Measurements from ENCODE around the gene ANP32E.
"Not testable (repeated sequence)": the region's sequence is repeated elsewhere in the genome, so short reads cannot be mapped to it uniquely, and the experiment has no call there.

DNA sequence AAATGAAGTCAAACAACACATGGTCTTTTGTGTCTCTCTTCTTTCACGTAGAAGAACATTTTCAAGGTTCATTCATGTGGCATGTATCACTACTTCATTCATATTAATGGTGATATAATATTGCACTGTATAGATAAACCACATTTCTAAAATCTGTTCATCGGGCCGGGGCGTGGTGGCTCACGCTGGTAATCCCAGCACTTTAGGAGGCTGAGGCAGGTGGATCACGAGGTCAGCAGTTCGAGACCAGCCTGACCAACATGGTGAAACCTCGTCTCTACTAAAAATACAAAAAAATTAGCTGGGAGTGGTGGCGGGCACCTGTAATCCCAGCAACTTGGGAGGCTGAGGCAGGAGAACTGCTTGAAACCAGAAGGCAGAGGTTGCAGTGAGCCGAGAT lies 7.7 kb downstream of the ANP32E start:
- TF ChIP-seq, protein P1, sequence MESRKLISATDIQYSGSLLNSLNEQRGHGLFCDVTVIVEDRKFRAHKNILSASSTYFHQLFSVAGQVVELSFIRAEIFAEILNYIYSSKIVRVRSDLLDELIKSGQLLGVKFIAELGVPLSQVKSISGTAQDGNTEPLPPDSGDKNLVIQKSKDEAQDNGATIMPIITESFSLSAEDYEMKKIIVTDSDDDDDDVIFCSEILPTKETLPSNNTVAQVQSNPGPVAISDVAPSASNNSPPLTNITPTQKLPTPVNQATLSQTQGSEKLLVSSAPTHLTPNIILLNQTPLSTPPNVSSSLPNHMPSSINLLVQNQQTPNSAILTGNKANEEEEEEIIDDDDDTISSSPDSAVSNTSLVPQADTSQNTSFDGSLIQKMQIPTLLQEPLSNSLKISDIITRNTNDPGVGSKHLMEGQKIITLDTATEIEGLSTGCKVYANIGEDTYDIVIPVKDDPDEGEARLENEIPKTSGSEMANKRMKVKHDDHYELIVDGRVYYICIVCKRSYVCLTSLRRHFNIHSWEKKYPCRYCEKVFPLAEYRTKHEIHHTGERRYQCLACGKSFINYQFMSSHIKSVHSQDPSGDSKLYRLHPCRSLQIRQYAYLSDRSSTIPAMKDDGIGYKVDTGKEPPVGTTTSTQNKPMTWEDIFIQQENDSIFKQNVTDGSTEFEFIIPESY (IDR thresholded peaks at IDR 0.05): not testable (repeated sequence)
- not testable (repeated sequence) for TF ChIP-seq HNF4G (IDR thresholded peaks at IDR 0.05); JUND (IDR thresholded peaks at IDR 0.05); RAD21 (IDR thresholded peaks at IDR 0.05); TAF1 (conservative IDR thresholded peaks at IDR 0.05); HNF4A (conservative IDR thresholded peaks at IDR 0.05); FOXA2 (IDR thresholded peaks at IDR 0.05); EGR1 (IDR thresholded peaks at IDR 0.05; ENCODE audit: low read depth in 2 of 2); GABPA (IDR thresholded peaks at IDR 0.05 in 1 of 2, conservative IDR thresholded peaks at IDR 0.05 in 1 of 2); YY1 (IDR thresholded peaks at IDR 0.05)
- TF ChIP-seq, protein P2, sequence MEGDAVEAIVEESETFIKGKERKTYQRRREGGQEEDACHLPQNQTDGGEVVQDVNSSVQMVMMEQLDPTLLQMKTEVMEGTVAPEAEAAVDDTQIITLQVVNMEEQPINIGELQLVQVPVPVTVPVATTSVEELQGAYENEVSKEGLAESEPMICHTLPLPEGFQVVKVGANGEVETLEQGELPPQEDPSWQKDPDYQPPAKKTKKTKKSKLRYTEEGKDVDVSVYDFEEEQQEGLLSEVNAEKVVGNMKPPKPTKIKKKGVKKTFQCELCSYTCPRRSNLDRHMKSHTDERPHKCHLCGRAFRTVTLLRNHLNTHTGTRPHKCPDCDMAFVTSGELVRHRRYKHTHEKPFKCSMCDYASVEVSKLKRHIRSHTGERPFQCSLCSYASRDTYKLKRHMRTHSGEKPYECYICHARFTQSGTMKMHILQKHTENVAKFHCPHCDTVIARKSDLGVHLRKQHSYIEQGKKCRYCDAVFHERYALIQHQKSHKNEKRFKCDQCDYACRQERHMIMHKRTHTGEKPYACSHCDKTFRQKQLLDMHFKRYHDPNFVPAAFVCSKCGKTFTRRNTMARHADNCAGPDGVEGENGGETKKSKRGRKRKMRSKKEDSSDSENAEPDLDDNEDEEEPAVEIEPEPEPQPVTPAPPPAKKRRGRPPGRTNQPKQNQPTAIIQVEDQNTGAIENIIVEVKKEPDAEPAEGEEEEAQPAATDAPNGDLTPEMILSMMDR (IDR thresholded peaks at IDR 0.05; ENCODE audit: low read depth, low read length, missing input control): not testable (repeated sequence)
- TF ChIP-seq, protein P3, sequence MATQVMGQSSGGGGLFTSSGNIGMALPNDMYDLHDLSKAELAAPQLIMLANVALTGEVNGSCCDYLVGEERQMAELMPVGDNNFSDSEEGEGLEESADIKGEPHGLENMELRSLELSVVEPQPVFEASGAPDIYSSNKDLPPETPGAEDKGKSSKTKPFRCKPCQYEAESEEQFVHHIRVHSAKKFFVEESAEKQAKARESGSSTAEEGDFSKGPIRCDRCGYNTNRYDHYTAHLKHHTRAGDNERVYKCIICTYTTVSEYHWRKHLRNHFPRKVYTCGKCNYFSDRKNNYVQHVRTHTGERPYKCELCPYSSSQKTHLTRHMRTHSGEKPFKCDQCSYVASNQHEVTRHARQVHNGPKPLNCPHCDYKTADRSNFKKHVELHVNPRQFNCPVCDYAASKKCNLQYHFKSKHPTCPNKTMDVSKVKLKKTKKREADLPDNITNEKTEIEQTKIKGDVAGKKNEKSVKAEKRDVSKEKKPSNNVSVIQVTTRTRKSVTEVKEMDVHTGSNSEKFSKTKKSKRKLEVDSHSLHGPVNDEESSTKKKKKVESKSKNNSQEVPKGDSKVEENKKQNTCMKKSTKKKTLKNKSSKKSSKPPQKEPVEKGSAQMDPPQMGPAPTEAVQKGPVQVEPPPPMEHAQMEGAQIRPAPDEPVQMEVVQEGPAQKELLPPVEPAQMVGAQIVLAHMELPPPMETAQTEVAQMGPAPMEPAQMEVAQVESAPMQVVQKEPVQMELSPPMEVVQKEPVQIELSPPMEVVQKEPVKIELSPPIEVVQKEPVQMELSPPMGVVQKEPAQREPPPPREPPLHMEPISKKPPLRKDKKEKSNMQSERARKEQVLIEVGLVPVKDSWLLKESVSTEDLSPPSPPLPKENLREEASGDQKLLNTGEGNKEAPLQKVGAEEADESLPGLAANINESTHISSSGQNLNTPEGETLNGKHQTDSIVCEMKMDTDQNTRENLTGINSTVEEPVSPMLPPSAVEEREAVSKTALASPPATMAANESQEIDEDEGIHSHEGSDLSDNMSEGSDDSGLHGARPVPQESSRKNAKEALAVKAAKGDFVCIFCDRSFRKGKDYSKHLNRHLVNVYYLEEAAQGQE (IDR thresholded peaks at IDR 0.05): not testable (repeated sequence)

All from liver (tissue), 3 donors.